Superior temporal gyrus (tissue), 1 donor: ENCODE measurements around the gene DHCR24.

Experiments used
- DNase-seq: peaks from one replicate; pipeline ENCODE4 v3.0.0-alpha.2; 2016; ENCODE audit errors: extremely low spot score

The DHCR24 gene

GRCh38 chr1:54800041-54800898, 86.7 kb downstream of the DHCR24 start:
- DNase-seq: no peak
